A673 (cell line): ENCODE data around the gene ULK1. TPM values are rescaled to one million over a fixed set of nuclear protein-coding genes. Genes with fewer than 3 reads are reported as not detected.
"Not testable (repeated sequence)": the region's sequence is repeated elsewhere in the genome, so short reads cannot be mapped to it uniquely, and the experiment has no call there.

ENCODE experiments used
- BruUV-seq: library from RNA; stranded (reverse); fragments of 400-500 nt; replicated peaks from 2 replicates; lab custom pipeline; 2021; lab: Mats Ljungman, UMichigan
- CTCF ChIA-PET: fragments of 300-600 bp; sonication (Branson Sonifier 250); formaldehyde crosslinking; loops from one replicate; lab custom pipeline; 2022; ENCODE audit warnings: antibody characterized with exemption; lab: Charles Lee
- POLR2A ChIA-PET: fragments of 300-600 bp; sonication (Branson Sonifier 250); formaldehyde crosslinking; loops from one replicate; lab custom pipeline; 2022; ENCODE audit warnings: antibody characterized with exemption; ENCODE audit not compliant: low non-redundant PET; lab: Charles Lee
- DNase-seq: peaks from one replicate; pipeline ENCODE4 v3.0.0-alpha.2; 2015; ENCODE audit warnings: low spot score
- H3K27ac ChIP-seq: fragments of 200-600 bp; sonication (generic); 2 replicates; pipeline ENCODE4 v1.5.1; 2016; ENCODE audit warnings: mixed run types, low read depth, mild to moderate bottlenecking, mixed read lengths, antibody characterized with exemption, low read length; ENCODE audit not compliant: poor library complexity, severe bottlenecking
- H3K27me3 ChIP-seq: fragments of 200-600 bp; sonication (generic); replicated peaks from 2 replicates; pipeline ENCODE4 v1.6.1; 2017; ENCODE audit warnings: mixed run types, low read depth, mild to moderate bottlenecking, mixed read lengths, antibody characterized with exemption, low read length; ENCODE audit not compliant: insufficient read depth, poor library complexity
- H3K36me3 ChIP-seq: fragments of 200-600 bp; sonication (generic); 2 replicates; pipeline ENCODE4 v1.6.1; 2016; ENCODE audit warnings: mixed run types, mild to moderate bottlenecking, mixed read lengths, antibody characterized with exemption, low read length; ENCODE audit not compliant: insufficient read depth, poor library complexity, severe bottlenecking
- H3K4me1 ChIP-seq: fragments of 200-600 bp; sonication (generic); 2 replicates; pipeline ENCODE4 v1.6.1; 2017; ENCODE audit warnings: mixed run types, mild to moderate bottlenecking, mixed read lengths, antibody characterized with exemption, low read length; ENCODE audit not compliant: insufficient read depth, poor library complexity, severe bottlenecking
- H3K4me3 ChIP-seq: fragments of 200-600 bp; sonication (generic); 2 replicates; pipeline ENCODE4 v1.5.1; 2016; ENCODE audit warnings: low read depth, mixed run types, mild to moderate bottlenecking, mixed read lengths, low read length; ENCODE audit not compliant: poor library complexity, severe bottlenecking
- H3K9me3 ChIP-seq: fragments of 200-600 bp; sonication (generic); 2 replicates; pipeline ENCODE4 v1.6.1; 2016; ENCODE audit warnings: mixed run types, low read depth, mild to moderate bottlenecking, mixed read lengths, antibody characterized with exemption, low read length; ENCODE audit not compliant: poor library complexity, severe bottlenecking
- CTCF ChIP-seq: fragments of 300-800, 200-600 bp; sonication (generic); conservative IDR thresholded peaks from 2 replicates; pipeline ENCODE4 v1.5.1; 2017; ENCODE audit warnings: low read depth, mild to moderate bottlenecking, antibody characterized with exemption, low read length, moderate library complexity, mixed read lengths
- EZH2 ChIP-seq: fragments of 200-600 bp; sonication (generic); IDR thresholded peaks from 2 replicates; pipeline ENCODE4 v1.6.1; 2017; ENCODE audit warnings: borderline replicate concordance, low read depth, mild to moderate bottlenecking, mixed read lengths, antibody characterized with exemption, low read length; ENCODE audit not compliant: poor library complexity, severe bottlenecking
- intact Hi-C: fragments of 100-400 bp; cut with micrococcal nuclease; formaldehyde crosslinking; loops from one replicate; pipeline ENCODE4 v1.10.0; 2022; ENCODE audit not compliant: unreplicated experiment
- total RNA-seq: library from RNA; stranded (reverse); gene quantifications from 2 replicates; pipeline ENCODE4 v1.2.3, GENCODE V29; 2021

ULK1 gene
- total RNA-seq, 1 experiment from 2014 or later, result 57.3 TPM

GRCh38 chr12:131872154-131873051 is 22.0 kb upstream of the ULK1 start:
- H3K27me3 ChIP-seq, result no peaks in the 10 kb centered on the region
- no peak for DNase-seq
- H3K4me1 ChIP-seq, result no peaks in the 10 kb centered on the region
- H3K9me3 ChIP-seq, result no peaks in the 10 kb centered on the region
- no TSS peak for BruUV-seq
- TF ChIP-seq EZH2 (no peak), CTCF (no peak)
- no peak overlapping the region for H3K27ac ChIP-seq
- CTCF ChIA-PET, result no interaction called here
- POLR2A ChIA-PET, result no interaction called here
- intact Hi-C loops, result no loop called here
- no peak overlapping the region for H3K4me3 ChIP-seq
- H3K36me3 ChIP-seq, result no peaks in the 10 kb centered on the region

- CTCF ChIA-PET, result no interaction called here
These were observed 21.1 kb upstream of the ULK1 start for GRCh38 chr12:131873293-131873692.

GRCh38 chr12:131874972-131875371 is 19.4 kb upstream of the ULK1 start:
- intact Hi-C loops, H3K27ac ChIP-seq, BruUV-seq, H3K9me3 ChIP-seq, H3K27me3 ChIP-seq, H3K4me1 ChIP-seq, POLR2A ChIA-PET, CTCF ChIA-PET, H3K36me3 ChIP-seq, DNase-seq, H3K4me3 ChIP-seq: not testable (repeated sequence)

More at GRCh38 chr12:131873293-131873692, 21.1 kb upstream of the ULK1 start:
- no peaks in the 10 kb centered on the region for H3K36me3 ChIP-seq
- H3K4me3 ChIP-seq, result no peak overlapping the region
- POLR2A ChIA-PET, result no interaction called here
- DNase-seq, result no peak
- H3K27ac ChIP-seq, result no peak overlapping the region
- no TSS peak for BruUV-seq
- H3K27me3 ChIP-seq, result no peaks in the 10 kb centered on the region
- intact Hi-C loops, result no loop called here
- TF ChIP-seq EZH2 (no peak), CTCF (no peak)
- H3K4me1 ChIP-seq, result no peaks in the 10 kb centered on the region
- H3K9me3 ChIP-seq, result no peaks in the 10 kb centered on the region

GRCh38 chr12:131877216-131877615 is 17.2 kb upstream of the ULK1 start:
- H3K4me1 ChIP-seq, intact Hi-C loops, H3K9me3 ChIP-seq, H3K27ac ChIP-seq, H3K4me3 ChIP-seq, BruUV-seq, POLR2A ChIA-PET, CTCF ChIA-PET, H3K27me3 ChIP-seq, H3K36me3 ChIP-seq, DNase-seq: not testable (repeated sequence)

- H3K27me3 ChIP-seq, CTCF ChIA-PET, H3K36me3 ChIP-seq, H3K4me3 ChIP-seq, POLR2A ChIA-PET, intact Hi-C loops, DNase-seq, H3K9me3 ChIP-seq, BruUV-seq, H3K4me1 ChIP-seq, H3K27ac ChIP-seq: not testable (repeated sequence)
These were observed 16.0 kb upstream of the ULK1 start for GRCh38 chr12:131878436-131878835.
